Activated CD4-positive, CD25-positive, alpha-beta regulatory T cell treated with anti-CD3 and anti-CD28 coated beads, Interleukin-2, amount 50 U/mL, for 16 hours (primary cell): ENCODE results near the gene PLEK2.

Source experiments
- DNase-seq: peaks from one replicate; pipeline ENCODE4 v3.0.0-alpha.2; 2020; ENCODE audit warnings: low read depth, low spot score

Gene PLEK2

DNA sequence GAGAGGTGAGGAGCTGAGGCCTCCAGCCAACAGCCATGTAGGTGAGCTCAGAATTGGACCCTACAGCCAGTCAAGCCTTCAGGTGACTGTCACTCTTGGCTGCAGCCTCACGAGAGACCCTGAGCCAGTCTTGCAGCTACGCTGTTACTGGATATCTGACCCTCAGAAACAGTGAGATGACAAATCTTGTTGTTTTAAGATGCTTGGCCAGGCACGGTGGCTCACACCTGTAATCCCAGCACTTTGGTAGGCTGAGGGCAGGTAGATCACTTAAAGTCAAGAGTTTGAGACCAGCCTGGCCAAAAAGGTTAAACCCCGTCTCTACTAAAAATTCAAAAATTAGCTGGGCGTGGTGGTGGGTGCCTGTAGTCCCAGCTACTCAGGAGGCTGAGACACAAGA, 6.2 kb downstream of the PLEK2 start:
- no peak for DNase-seq

DNA sequence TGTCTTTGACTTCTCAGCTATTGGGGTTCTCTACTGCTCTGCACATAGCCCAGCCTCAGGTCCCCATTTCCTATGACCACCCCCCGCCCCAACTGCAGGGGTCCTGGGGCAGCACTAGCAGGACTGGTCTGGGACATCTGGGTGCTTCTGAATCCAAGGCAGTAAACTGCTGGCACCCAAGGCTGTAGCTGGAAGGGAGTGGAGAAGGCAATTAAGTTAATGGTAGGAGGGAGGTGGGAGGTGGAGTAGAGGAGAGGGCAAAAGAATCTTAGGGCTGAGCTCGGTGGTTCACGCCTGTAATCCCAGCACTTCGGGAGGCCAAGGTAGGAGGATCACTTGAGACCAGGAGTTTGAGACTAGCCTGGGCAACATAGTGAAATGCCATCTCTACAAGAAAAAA, 11.5 kb downstream of the PLEK2 start:
- no peak for DNase-seq

- no peak for DNase-seq
Observed at GRCh38 chr14:67397536-67397935, 14.4 kb downstream of the PLEK2 start.

GRCh38 chr14:67396381-67396970, 15.5 kb downstream of the PLEK2 start:
- no peak for DNase-seq

DNA sequence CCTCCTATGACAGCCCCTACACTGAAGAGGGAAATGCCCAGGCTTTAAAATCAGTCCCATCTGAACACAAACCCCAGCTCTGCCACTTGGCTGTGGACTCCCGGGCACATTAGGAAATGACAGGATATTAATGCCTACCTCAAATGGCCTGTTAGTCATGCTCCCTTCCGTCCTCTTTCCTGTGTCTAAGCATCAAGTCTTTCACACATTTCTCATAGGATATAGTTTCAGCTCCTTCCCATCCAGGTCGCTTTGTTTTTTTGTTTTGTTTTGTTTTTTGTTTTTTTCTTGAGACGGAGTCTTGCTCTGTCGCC, 16.1 kb downstream of the PLEK2 start:
- DNase-seq: no peak

- no peak for DNase-seq
Observed at GRCh38 chr14:67395086-67395875, 16.7 kb downstream of the PLEK2 start.

DNA sequence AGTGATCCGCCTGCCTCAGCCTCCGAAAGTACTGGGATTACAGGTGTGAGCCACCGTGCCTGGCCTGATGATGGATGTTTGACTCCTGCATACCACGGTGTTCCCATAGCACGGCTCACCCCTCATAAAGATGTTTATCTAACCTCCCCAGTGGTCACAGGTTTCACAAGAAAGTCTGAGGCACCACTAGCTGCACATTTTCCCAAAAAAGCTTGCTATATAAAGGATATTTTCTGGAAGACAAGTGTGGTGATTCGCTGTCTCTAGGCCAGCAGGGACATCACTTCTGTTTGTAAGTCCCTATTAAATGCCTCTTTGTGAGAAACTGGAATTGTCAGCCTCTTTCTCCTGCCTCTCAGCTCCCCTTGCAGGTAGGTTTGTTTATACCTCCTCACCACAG, 18.3 kb downstream of the PLEK2 start:
- DNase-seq: no peak

- no peak for DNase-seq
Observed at GRCh38 chr14:67392800-67393199, 19.2 kb downstream of the PLEK2 start.

GRCh38 chr14:67392123-67392522, 19.8 kb downstream of the PLEK2 start:
- DNase-seq: no peak

GRCh38 chr14:67391268-67391667, 20.7 kb downstream of the PLEK2 start:
- DNase-seq: no peak

DNA sequence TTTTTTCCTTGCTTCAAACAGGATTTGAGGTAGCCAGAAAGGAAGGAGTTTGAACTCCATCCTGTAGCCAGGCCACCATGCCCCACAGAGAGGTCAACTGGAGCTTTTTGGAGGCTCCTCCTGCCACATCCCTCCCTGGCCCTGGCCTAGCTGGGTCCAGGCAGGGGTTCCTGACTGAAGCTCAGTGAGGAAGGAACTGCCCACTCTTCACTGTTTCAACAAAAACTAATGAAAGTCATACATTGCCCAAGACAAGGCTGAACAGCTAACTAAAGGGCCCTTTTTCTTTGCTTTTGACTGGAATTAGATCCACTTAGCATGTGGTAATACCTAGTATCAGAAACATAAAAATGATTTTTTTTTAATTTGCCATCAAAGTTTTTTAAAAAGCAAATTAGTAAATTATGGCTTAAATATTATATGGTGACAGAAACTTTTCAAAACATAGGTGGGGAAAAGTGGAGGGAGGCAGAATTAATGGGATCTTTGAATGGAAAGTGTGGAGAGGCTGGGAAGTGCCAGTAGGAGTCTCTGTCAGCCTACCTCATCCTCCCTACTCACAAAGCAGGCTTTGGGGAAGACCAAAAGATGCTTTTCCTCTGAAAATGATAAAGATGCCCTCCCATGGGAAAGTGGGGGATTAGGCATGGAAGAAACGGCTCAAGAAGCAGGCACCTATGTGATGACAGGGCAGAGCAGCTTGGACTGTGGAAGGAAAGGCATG, 22.0 kb downstream of the PLEK2 start:
- no peak for DNase-seq

GRCh38 chr14:67389275-67389674, 22.7 kb downstream of the PLEK2 start:
- DNase-seq: no peak

DNA sequence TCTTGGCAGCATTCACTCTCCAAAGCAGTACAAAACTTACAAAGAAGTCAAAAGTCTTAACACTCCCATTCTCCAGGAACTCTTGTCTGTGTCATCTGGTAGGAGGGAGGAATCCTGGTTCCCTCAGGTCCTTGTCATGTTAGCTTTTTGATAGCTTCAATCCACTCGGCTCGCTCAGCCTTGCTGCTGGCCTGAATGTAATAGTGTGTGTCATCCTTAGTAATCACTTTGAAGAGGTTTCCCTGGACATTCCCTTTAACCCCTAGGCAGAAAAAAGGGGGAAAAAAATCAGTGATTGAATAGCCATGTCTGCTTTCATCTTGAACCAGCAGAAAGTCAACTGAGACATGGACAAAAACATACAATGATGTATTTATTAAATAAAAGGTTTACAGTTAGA, 24.8 kb downstream of the PLEK2 start:
- no peak for DNase-seq

DNA sequence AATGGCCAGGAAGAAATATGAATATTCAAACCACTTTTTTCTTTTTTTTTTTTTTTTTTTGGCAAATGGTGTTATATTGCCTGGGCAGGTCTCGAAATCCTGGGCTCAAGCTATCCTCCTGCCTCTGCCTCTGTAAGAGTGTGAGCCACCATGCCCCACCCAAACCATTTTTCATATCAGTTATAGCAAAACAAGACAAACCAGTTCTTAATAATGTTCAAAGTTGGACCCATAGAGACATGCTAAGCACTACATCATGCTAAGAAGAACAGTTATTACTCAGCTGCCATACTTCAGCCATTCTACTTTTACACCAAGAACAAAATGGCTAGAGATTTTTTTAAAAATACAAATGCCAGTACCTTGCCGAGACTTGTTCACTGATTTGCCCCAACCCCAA, 26.3 kb downstream of the PLEK2 start:
- no peak for DNase-seq

- no peak for DNase-seq
Observed at GRCh38 chr14:67385120-67385519, 26.8 kb downstream of the PLEK2 start.

DNA sequence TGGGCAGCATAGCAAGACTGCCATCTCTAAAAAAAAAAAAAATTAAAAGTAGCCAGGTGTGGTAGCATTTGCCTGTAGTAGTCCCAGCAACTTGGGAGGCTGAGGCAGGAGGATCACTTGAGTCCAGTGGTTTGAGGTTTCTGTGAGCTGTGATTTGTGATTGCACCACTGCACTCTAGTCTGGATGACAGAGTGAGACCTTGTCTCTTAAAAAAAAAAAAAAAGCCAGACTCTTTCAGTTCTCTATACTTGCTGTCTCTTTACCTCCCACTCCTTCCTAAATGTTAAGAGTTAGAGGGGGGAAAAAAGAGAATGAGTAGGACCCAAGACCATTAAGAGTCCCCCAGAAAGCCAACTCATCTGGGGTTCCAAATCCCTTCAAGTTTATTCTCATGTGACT, 34.0 kb downstream of the PLEK2 start:
- DNase-seq: no peak

GRCh38 chr14:67373347-67373746, 38.6 kb downstream of the PLEK2 start:
- DNase-seq: no peak

DNA sequence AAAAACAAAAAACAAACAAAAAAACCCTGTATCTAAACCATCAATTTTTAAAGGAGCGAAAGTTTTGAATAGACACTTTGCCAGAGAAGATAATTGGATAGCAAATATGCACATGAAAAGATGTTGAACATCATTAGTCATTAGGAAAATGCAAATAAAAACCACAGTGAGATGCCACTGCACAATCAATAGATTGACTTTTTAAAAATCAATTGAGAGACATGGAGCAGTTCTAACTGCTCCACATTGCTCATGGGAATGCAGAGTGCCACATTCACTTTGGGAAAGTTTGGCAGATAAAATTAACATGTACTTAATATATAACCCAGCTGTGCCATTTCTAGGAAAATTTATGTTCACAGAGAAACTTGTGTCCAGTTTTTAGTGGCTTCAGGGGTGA, 39.1 kb downstream of the PLEK2 start:
- DNase-seq: no peak

GRCh38 chr14:67371247-67372148, 40.5 kb downstream of the PLEK2 start:
- DNase-seq: no peak

DNA sequence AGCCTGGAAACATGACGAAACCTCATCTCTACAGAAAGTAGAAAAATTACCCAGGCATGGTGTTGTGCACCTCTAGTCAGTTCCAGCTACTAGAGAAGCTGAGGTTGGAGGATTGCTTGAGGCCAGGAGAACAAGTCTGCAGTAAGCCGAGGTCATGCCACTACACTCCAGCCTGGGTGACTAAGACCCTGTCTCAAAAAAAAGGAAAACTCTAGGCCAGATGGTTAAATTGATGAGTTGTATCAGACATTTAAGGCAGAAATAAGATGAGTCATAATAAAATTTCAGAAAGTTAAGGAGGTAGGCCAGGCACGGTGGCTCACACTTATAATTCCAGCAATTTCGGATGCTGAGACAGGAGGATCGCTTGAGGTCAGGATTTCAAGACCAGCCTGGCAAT, 41.1 kb downstream of the PLEK2 start:
- no peak for DNase-seq

DNA sequence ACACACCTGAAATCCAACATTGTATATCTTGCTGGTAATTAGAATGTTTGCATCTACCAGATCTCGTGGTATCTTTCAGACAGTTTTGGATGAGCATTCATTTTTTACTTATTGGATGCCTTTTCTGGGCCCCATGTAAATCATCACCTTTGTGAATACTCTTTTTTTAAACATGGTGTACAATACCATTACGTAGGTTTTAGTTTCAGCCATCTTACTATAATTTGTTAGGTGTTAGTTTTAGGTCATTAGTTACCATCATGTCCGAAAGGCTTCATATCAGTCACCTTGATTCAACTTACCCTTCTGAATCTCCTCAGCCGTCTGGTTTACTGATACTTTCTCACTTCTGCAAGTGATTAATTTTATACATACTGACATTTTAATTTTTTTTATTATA, 46.5 kb downstream of the PLEK2 start:
- no peak for DNase-seq
